Measurements from ENCODE around the gene DNAH6.

DNA sequence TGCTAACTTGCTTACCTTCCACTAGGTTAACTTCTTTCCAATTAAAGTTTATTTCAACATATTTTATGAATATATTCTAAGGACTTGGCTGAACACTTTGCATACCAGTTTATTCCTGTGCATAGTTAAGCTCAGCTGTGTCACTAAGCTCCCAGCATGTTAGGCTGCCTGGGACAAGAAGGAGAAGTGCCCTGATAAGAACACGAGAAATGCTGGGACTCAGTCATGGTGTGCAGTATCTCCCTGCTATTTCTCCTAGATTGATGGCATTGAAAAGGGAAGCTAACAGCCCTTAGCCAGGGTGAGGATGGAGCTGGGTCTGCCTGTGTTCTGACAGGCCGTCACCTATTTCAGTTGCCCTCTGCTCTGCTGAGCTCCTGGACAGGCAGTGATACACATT is 200.3 kb downstream of the DNAH6 start:
- TF ChIP-seq, protein P1, sequence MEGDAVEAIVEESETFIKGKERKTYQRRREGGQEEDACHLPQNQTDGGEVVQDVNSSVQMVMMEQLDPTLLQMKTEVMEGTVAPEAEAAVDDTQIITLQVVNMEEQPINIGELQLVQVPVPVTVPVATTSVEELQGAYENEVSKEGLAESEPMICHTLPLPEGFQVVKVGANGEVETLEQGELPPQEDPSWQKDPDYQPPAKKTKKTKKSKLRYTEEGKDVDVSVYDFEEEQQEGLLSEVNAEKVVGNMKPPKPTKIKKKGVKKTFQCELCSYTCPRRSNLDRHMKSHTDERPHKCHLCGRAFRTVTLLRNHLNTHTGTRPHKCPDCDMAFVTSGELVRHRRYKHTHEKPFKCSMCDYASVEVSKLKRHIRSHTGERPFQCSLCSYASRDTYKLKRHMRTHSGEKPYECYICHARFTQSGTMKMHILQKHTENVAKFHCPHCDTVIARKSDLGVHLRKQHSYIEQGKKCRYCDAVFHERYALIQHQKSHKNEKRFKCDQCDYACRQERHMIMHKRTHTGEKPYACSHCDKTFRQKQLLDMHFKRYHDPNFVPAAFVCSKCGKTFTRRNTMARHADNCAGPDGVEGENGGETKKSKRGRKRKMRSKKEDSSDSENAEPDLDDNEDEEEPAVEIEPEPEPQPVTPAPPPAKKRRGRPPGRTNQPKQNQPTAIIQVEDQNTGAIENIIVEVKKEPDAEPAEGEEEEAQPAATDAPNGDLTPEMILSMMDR (conservative IDR thresholded peaks at IDR 0.05; ENCODE audit: low read depth, low read length) = no peak
- TF ChIP-seq EZH2 (IDR thresholded peaks at IDR 0.05; ENCODE audit: low read length, unreplicated experiment) = no peak
